ENCODE data around the gene MPHOSPH8.

MPHOSPH8 gene, protein sequence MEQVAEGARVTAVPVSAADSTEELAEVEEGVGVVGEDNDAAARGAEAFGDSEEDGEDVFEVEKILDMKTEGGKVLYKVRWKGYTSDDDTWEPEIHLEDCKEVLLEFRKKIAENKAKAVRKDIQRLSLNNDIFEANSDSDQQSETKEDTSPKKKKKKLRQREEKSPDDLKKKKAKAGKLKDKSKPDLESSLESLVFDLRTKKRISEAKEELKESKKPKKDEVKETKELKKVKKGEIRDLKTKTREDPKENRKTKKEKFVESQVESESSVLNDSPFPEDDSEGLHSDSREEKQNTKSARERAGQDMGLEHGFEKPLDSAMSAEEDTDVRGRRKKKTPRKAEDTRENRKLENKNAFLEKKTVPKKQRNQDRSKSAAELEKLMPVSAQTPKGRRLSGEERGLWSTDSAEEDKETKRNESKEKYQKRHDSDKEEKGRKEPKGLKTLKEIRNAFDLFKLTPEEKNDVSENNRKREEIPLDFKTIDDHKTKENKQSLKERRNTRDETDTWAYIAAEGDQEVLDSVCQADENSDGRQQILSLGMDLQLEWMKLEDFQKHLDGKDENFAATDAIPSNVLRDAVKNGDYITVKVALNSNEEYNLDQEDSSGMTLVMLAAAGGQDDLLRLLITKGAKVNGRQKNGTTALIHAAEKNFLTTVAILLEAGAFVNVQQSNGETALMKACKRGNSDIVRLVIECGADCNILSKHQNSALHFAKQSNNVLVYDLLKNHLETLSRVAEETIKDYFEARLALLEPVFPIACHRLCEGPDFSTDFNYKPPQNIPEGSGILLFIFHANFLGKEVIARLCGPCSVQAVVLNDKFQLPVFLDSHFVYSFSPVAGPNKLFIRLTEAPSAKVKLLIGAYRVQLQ

DNA sequence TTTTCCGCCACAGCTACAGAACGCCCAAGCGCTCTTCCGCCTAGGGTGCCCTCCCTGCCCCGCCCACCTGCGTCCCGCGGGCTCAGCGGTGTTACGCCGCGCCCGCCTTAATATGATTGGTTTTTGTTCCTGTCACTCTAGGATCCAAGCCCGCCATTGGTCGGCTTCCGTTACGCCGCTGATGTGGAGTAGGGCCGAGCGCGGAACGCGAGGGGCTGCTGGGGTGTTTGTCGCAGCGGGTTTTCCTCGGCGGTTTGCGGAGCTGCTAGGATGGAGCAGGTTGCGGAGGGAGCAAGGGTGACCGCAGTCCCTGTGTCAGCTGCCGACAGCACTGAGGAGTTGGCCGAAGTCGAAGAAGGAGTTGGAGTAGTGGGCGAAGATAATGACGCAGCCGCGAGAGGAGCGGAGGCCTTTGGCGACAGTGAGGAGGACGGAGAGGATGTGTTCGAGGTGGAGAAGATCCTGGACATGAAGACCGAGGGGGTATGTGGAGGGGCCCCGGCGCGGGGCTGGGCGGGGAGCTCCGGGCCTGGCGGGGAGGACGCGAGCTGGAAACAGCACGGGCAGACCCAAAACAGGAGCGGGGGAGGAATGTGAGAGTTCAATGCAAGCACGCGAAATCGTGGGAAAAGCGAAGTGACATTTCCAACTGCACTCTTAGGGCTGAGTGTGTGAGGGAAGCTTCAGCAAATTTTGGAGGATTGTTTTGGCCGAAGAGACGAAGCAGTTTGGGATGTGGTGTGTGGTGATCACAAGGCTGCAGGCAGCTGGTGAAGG lies at the start of gene MPHOSPH8:
TSS of gene MPHOSPH8 (plus strand) at position 181 of the 777 bp plus-strand sequence. CDS start at position 271, 90 bp downstream.
- peak; percentile 97 for DNase-seq

DNA sequence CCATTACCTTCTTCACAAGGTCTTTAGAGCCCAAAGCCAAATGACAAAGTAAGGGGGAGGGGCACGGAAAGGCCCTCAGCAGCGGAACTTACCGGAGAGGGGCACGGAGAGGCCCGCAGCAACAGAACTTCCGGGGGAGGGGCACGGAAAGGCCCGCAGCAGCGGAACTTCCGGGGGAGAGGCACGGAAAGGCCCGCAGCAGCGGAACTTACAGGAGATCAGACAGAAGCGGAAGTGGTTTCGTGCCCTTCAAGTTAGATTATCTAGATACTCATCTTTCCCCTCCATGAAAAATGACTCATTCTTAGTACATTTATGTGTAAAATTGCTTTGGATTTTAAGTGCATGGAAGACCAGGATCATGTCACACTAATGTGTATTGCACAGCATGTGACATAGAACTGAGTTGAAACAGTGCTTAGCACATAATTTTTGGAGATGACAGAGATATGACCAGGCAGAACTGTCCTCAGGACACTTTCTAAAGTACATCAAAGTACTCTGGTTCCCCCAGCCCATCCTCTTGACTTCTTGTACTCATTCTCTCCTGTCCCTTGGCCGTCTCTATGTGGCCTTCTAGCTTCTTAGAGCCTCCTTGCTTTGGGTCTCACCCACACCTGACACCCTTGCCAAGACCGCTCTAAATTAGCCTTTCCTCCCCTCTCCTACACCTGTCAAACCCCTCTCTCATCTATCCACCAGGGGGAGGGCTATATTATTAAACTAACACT lies 46.4 kb upstream of the MPHOSPH8 start:
- DNase-seq: peak; percentile 50

DNA sequence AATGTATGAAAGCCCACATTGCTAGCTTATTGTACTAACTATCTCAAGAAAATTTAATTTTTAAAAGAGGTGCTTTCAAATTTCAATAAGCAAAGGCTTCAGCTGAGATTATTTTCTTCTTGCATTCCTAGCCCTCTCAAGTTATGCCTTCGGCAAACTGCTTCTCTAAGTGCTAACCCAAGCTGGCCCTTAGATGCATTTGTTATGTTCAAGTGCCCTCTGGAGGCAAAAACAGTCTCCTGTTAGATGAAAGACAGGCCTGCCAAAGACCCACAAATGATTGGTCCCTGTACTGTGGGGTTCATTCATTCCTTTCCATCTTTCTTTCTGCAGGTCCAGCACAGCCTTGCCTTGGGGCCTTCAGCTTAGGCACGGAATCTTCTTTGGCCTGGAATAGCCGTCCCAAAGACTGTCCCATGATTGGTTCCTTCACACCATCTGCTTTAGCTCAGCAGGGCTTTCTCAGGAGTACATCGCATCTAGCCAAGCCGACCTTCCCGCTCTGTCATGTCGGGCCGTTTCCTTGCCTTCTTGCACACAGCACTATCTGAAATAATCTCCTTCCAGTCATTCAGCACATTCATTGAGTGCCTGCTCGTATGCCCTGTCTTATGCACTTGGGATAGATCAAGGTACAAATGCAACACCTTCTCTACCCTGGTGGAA lies 45.7 kb upstream of the MPHOSPH8 start:
- peak; percentile 22 for DNase-seq

DNA sequence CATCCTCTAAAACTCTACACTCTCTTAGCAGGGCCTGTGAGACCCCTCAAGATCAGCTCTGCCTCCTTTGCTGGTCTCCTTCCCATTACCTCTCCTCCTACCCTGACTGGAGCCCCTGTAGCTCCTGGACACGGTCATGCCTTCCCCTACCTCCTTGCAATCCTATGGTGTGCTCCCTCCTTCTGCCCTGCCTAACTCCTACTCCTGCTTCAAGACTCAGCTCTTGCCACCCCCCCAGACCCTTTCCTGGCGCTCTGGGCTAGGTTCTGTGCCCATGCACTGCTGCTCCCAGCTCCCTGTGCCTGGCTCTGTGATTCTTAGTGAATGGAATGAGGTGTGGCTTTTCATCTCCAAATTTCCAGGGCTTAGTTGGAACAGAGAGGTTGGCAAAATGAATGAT lies 44.1 kb upstream of the MPHOSPH8 start:
- DNase-seq: no peak

DNA sequence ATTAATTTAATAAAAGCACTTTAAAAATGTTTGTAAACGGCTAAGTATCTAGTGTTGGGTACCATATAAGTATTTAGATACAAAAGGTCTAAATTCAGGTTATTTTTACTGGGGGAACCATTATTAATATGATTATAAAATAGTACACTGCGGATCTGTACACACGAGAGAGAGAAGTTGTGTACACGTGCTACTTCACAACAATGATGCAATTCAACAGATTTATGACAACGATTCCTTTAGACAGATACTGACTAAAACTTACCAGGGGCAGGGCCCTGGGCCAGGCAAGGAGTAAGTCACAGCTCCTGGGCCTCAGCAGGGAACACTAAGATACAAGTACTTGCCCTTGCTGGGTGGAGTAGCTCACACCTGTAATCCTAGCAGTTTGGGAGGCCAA lies 43.0 kb upstream of the MPHOSPH8 start:
- no peak for DNase-seq

DNA sequence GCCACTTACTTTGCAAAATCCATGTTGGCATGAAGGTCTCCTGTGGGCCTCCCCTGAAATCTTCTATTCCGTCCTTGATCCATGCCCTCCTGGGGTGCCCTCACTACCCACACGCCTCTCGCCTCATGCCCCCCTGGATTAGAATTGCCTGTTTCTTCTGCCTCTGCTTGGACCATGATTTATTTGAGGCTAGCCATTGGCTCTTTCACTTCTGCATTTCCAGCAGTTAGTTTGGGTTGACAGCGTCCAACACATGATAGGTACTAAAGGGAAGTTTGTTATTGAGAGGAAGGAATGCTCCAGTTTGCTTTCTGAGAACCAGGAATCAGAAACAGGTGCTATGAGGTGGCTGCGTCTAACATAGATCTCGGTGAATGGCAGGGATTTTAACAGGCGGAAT lies 41.6 kb upstream of the MPHOSPH8 start:
- DNase-seq: no peak

DNA sequence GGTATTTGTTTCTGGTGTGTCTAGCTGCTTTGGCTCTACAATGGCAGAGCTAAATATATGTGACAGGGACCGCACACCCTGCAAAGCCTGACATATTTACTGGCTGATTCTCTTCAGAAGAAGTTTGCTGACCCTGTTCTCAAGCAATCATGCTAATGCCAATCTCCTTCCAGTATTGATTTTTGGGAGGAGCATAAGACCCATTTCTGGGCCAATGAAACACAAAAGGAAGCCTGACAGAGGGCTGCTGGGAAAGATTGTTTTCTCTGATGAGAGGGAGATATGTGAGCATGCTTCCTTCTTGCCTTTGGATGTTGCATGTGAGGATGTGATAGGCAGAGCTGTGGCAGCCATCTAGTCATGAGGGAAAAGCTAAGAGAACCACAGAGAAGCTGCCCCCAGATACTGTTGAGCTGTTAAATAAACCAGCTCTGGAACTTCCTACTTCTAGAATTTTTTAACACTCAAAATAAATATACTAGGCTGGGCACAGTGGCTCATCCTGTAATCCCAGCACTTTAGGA lies 40.7 kb upstream of the MPHOSPH8 start:
- DNase-seq: no peak

DNA sequence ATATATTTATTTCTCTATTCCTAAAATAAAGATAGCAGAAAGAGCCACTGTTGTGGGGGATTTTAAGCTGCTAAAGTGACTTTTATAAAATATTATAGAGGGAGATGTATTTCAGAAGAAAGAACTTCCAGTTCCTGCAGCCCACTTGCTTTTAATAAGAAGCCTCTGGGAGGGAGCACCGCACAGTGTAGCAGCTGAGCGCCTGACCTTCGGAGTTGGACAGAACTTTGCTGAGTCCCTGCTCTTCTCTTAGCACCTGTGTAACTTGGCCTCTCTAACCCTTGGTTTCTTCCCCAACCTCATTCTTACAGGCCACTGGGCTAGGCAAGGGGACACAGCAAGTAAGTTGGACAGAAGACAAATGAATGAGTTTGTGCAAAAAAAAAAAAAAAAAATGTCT lies 37.4 kb upstream of the MPHOSPH8 start:
- DNase-seq: no peak

DNA sequence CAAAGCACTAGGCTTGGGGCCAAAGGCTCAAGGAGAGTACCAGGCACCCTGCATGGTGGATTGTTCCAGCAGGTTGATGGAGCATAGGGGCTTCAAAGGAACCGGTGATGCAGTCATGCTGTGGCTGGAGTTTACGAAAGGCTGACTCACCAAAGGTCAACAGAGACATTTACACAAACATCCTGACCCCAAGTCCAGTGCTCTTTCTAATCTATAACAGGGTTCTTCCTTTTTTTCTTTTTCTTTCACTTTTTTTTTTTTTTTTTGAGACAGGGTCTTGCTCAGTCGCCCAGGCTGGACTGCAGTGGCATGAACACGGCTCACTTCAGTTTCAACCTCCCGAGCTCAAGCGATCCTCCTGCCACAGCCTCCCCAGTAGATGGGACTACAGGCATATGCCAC lies 36.5 kb upstream of the MPHOSPH8 start:
- no peak for DNase-seq

DNA sequence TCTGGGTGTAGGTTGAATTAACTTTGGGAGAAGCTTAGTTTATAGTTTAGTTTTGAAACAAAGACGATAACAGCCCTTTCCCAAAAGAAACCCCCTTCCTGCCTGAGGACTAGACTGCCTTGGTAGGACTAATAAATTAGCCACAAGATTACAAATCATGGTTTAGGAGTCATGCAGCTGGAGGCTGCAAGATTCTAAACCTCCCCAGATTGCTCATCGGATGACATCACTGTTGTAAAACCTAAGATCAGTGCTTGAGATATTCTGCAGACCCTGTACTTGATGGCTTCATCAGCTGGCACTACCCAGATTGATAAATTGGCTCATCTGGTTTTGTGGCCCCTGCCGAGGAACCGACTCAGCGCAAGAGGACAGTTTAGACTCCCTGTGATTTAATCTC lies 35.9 kb upstream of the MPHOSPH8 start:
- DNase-seq: no peak

DNA sequence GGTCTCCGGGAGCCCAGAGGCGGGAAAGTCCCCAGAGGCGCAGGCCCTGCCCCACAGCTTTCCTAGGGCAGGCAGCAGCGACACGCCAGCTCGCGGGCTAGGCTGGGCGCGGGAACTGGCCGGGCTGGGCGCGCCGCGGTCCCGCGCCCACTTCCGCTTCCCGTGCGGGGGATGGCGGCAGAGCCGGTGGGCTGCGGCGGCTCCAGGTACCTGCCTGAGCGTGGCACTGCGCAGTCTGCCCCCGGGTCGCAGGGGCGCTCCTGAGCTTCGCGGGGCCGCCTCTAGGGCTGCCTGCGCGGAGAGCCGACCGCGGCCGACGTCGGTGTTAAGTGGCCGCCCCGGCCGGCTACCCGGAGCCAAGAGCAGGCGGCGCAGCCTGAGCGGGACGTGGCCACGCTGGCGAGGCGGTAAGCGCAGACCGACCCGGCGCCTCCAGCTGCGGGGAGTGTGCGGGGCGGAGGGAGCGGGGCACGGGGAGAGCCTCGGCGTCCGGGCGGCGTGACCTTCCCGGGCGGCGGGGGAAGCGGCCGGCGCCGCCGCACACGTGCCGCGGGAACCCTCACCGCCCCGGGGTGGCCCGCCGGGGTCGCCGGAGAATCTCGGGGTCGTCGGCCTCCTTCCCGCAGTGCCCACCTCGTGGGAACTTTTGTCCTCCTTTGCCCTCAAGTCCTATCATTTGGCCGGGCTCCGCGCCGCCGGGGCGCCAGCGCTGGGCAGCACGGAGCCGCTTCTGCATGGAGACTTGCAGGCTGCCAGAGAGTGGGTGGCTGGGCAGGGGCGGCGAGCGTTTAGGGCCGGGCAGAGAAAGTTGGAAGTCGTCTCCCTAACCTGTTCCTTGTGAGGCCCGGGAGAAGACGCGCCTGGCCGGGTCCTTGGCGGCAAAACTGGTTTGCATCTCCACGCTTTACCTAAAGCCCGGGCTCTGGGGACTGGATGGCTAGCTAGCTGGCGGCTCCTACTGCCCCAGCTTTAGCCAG lies 31.4 kb upstream of the MPHOSPH8 start:
- DNase-seq: peak; percentile 46

DNA sequence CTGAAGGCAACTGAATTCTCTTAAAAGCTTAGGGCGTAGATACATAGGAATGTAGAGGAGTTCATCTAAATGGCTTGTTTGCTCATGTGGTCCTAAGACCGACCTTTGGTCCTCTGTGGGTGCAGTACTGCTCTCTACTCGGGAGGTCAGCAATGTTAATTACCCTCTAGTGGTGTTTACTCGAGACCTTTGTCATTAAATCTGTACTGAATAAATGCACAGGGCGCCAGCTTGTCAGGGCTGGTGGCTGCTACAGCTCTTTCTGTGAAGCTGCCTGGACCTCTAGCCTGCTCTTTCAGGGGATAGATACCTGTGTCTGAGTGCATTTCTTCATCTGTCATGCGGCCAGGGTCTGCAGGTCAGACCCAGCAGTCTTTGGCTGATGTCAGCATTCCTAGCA lies 29.2 kb upstream of the MPHOSPH8 start:
- no peak for DNase-seq

DNA sequence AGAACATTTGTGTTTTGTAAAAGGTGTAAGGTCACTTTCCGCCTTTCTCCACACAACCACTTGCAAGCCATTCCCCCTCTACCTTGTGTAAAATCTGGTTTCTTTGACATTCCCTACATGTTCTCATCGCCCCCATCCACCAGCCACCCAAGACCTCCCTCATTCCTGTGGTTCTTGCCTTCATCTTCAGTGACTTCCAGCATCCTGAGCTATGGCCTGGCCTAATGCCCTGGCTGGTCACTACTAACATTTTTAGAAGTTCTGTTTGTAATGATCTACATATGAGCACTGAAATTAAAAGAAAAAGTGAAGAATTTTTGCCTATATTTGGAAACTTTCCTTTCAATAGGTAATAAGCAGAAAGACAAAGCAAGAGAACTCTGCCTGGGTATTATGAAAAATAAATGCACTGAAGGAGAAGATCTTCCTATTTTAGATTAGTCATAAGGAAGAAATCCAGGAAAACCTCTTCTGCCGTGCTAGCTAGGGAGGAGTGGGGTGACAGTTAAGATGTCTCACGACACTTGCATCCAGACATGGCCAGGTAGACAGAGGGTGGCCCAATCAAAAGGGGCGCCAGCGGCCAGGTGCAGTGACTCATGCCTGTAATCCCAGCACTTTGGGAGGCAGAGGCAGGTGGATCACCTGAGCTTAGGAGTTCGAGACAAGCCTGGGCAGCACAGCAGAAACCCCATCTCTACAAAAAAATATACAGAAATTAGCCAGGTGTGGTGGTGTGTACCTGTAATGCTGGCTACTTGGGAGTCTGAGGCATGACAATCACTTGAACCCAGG lies 28.1 kb upstream of the MPHOSPH8 start:
- no peak for DNase-seq

DNA sequence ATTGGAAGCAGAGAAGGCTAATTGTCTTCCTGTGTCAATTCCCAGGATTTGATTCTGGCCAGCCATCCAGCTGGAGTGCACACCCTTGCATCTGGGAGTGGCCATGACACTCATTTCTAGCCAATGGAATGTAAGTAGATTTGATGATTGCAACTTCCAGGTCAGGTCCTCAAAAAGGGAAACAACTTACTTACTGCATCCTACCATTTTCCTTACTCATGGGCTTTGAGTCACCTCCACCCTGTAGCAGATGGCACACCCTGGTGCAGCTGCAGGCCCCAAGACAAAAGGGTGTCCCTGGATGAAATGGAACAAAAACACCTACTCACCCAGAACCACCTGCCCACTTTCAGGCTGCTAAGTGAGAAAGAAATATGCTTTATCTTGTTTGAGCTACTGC lies 27.3 kb upstream of the MPHOSPH8 start:
- DNase-seq: no peak

DNA sequence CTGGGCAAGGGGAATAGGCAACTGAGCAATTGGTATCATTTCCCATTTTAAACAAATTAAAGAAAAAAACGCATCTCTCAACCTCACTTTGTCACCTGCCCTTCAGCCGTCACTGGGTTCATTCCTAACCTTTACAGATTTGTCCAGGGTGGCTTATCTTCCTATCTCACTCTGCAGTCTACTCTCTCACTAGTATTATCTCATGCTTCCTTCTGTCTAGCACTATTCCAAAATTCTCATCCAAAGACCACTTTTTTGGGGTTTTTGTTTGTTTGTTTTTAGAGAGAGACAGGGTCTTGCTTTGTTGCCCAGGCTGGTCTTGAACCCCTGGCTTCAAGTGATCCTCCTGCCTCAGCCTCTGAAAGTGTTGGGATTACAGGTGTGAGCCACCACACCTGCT lies 26.7 kb upstream of the MPHOSPH8 start:
- DNase-seq: no peak

DNA sequence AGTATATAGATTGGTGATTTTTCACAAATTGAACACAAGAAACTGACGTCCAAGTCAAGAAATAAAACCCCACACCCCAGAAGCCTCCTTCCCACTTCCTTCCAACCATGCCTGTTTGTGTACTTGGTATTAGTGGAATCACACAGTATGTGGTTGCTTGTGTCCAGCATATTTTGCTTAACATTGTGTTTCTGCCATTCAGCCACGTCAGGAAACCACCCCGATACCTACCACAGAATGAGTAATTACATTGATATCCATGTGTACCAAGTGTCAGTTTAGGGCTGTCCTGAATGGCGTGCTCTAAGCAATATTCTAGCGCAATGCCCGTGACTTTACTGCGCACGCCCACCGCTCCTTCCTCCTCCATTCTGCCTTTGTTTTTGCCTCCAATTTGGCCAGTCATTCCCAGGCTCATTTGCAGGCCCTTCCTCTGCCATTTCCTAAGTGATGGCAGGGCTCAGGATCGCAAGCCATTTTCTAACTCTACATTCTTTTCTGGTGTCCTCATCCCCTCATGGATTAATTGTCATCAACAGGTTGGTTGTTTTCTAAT lies 25.9 kb upstream of the MPHOSPH8 start:
- no peak for DNase-seq

DNA sequence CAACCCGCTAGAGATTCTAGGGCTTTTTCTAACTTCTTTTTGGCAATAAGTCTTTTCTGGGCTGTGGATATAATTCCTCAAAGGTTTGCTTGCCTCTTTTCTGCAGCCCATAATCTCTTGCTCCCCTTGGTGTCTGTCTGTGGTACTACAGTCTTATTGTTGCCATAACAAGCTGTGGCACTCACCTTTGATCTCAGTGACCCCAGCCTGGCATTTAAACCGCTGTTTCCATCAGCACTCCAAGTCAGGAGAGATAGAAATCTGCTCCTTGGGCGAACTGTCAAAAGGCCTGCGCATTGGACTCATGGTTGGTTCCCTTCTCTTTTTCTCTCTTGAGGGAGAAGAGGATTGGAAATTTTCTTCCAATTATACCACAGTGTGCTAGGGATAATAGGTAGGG lies 14.5 kb upstream of the MPHOSPH8 start:
- DNase-seq: peak; percentile 21

DNA sequence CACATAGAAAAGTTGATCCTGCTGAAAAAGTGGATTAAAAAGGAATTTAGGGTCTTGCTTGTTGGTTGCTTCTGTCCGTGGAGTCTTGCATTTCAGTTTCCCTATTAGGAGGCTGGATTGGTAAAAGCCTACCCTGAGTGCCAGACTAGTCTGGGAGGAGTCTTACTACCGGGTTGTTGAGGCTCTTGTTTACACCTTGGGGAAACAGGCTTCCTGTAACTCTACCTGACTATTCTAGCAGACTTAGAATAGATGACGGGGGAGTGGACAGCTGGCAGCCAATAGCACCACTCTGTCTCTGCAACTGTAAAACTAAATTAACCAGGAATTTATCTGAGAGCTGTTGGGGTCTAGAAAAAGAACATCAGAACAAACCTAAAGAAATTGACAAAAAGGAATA lies 11.3 kb upstream of the MPHOSPH8 start:
- DNase-seq: no peak

DNA sequence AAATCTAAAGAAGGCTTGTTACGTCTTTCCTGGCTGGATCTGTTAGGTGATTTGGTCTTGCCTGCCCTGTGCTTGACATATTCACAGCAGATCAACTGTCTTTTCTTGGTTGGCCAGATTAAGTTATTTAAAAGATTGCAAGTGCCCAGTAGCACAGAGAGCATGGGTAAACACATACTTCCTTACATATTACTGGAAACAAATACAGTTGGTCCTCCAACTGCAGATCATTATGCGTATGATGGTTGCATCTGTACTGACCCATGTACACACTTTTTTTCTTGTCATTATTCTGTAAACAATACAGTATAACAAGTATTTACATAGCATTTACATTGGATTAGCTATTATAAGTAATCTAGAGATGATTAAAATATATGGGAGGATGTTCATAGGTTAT lies 9.2 kb upstream of the MPHOSPH8 start:
- no peak for DNase-seq
